HG03159 (cell line): ENCODE measurements around the gene FOXC1.

Experiments used
- ATAC-seq: cut with Tn5 transposase; IDR thresholded peaks from one replicate; pipeline ENCODE4 v1.9.1; 2021; ENCODE audit warnings: mild to moderate bottlenecking, moderate library complexity; ENCODE audit not compliant: unreplicated experiment

FOXC1 gene

DNA sequence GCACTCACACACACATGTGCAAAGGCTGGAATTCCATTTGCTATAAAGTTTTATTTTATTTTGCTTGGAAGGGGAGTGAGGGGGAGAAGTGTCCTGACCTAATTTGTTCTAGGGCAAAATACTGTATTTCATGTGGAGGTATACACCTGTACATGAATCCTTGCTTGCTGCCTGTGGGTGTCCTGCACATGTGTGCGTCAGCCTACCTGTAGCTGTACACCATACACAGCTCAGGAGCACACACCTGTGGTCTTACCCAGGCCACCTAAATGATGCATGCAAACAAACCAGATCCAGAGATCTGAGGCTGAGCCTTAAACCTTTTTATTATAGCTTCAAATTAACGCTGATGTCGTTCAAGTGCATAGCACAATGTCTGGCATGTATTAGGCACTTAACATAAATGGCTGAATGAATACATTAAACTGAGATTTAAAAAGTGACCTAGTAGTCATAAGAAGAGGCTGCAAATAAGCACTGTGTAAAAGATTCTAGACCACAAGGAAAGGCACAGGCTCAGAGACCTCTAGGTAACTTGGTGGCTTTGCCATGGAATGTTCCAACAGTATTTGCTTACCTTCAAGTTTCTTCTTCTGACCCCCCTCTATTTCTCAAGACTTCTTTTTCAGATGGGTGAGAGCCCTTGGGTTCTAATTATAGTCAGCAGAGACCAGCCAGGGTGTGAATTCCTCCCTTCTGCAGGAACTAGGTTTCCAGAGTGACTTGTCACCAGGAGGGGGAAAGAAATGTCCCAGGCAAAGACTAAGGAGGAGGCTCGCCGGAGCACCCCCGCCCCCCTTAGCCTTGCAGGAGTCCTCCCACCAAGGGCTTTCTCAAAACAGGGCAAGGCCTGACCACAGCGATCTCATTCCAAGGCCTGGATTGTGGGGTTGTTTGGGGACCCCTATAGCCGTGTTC is 13.4 kb downstream of the FOXC1 start:
- no peak for ATAC-seq

DNA sequence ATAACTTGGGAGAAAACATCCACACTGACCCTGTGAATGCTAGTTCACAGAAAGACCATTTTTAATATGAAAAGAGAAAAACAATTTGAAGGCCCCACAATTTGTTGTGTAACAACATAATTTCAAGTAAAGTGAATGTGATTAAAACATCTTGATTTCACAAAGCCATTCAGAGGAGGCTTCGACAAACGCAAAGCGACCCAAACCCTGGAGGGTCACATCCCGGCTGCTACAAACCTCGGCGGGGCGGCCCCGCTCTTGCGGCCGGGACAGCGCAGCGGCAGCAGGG is 14.0 kb downstream of the FOXC1 start:
- ATAC-seq: no peak

DNA sequence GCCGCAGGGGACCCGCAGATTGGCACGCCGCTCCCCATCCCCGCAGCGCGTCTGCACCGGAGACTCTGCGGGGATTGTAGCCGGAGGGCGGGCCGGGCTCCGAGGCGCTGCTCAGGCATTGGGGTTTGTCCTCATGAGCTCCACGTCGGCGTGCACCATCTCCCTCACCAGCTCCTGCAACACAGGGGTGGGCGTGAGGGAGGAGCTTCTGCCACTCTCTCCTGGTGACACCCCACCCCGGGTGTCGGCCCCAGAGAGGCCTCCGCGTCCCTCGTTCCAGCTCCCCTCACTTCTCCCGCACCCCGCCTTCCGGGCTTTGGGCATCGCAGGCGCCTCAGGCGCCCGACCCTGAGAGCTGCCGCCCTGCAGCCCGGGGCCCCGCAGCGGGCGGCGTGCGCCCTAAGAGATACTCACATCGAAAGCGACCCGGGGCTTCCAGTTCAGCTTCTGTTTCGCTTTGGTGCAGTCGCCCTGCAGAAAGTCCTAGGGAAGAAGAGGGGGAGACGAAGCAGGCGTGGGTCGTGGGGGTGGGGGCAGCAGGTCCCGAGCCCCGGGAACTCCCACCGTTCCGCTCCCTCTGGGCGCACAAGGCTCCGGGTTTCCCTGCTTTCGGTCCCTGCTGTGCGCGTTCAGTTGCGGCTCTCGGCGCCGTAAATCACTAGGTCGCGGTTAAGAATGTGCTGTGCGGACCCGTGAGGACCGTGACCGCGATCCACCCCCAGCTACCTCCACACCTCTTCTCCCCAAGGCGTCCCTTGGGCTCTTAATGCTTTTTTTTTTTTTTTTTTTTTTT is 14.5 kb downstream of the FOXC1 start:
- ATAC-seq: no peak

DNA sequence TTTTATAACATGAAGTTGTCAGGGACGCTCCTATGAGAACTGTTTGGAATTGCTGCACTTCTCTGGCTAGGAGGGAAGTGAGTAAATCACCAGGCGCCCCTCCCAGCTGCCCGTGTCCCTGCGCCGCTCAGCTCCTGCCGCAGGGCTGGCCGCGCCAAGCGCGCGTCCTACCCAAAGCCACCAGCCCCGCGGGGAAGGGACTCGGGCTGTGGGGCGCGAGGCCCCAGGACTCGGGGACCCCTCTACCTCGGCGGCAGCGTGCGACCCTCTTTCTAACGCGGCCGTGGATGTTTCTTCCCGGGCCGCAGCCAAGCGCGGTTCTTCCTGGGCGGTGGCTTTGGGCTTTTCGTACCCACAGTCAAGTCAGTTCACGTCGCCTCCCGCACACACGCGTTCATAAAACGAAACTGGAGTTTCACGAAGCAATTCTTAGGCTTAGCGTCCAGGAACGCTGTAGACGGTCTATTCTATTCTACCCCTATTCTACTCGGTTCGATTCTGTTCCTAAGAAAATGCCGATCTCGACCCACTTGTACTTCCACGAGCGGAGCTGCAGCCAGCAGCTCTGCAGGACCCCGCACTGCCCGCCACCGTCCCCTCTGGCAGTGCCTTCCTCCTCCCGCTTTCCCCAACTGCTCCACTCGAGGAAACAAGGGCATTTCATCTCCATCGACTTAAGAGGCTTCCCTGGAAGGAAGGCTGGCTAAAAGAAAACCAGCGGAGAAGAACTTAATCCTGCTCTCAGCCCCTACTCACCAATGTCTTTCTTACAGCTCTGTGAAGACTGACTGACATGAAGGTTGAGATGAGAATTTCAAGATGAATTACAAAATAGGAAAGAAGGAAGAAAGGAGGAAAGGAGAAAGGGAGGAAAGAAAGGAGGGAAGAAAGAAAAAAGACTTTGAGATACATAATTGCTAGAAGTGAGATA is 15.4 kb downstream of the FOXC1 start:
- no peak for ATAC-seq

DNA sequence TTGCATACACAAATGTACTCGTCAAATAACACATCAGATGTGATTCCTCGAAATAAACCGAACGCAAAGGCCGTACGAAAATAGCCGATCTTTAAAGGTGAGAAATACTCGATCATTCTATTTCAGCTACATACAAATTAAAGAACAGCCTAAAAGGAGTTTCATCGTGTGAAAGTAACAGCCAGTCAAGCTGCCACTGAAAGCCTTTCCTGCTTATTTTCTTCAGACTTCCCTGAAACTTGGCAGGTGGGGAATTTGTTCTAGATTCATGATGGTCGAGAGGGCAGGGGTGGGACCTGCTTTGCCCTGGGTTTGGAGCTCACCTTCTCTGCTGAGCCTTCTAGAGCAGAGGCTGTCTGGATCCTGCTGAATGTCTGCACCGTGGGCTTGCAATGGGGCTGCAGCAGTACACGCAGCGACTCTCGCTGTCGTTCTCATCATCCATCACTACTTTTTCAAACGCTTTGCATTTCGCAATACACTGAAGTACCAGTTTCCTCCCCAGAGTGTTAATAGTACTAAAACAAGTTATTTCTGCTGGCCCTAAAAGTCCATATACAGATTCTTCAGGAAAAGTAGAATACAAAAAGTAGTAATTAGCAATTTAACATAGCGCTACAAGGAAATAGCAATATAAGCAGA is 16.2 kb downstream of the FOXC1 start:
- ATAC-seq: no peak

DNA sequence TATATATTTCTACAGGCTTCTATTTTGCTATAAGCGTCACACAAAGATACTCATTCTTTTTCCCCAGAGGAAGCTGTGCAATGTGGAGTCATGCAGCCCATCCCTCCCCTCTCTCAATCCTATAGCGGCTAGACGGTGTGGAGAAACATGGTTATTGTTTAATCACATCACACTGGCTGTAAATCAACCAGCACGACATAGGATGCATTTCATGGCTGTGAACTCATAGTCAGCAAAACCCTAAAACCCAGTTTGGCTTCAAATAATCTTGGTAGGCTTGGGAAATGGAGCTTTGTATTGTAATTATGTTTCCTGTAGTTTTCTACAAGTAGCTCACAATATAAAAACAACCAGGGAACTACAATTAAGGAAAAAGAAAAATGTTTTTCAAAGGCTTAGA is 16.8 kb downstream of the FOXC1 start:
- ATAC-seq: no peak

DNA sequence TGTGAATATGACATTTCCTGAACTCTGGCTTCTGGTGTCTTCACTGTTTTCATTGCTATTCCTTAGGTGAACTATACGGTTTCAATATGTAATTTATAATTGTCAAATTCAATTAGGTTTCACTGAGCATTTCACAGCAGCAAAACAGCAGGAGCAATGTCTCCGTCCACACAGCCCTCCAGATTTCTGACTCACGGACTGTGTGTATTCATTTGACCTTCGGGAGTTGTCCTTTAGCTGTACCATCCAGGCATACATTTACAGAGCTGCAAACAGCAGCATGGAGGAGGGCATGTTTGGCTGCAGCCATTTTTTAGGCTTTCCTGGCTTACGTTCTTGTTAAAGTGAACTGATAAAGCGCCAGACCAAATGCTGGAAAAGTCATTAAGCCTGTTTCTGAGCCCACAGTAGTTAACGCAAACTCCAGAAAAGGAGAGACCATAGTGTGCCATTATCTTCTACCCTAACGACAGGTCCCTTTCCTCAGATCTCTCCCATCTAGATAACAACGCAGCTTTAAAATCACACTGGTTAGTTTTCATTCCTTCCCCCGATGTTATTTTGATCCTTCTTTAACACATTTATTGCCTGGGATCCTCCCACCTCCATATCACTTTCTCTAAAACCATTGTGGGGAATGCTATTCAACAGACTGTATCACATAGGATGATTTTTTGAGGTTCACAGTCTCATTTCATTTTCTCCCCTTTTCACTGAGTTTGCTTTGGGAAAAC is 18.3 kb downstream of the FOXC1 start:
- ATAC-seq: no peak

DNA sequence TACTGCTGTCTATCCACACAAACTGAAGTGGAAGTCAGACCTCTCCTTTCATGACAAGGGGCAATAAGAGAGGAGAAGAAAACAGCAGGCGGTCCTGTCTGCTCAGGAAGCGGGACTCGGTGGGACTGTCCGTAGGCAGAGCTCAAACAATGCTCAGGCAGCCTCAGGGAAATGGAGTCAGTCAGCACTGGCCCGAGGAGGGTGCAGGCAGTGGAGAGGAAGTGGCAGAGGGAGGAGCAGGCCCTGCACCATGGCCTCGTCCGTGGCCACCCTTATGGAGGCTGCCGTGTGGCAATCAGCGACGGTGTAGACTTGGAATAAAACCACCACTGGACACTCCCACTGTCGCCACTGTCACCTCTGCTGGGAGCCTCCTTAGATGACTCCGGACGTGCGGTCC is 19.6 kb downstream of the FOXC1 start:
- ATAC-seq: no peak

DNA sequence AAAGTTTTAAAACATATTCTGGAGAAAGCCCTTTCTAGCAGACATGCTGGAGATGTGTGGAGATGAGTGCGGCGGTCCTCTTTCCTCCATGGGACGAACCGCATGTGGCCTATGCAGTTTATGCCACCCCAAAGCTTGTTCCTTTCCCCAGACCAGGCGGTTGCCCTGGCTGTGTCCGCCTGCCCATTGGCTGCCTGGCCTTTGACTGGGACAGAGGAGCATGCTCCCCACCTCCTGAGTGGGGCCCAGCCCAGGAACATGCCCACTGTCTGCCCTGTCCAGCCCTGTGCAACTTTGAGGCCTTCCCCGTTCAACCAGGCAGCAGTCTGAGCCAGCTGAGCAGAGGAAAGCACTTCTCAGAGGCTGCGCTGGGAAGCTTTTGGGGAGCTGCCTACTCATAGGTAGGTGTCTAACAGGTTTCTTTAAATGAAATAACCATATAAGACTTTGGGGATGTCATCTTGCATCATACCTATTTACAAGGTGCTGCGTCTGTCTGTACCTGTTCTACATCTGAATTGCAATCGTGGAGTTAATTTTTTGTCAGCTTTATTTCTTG is 20.6 kb downstream of the FOXC1 start:
- ATAC-seq: no peak

DNA sequence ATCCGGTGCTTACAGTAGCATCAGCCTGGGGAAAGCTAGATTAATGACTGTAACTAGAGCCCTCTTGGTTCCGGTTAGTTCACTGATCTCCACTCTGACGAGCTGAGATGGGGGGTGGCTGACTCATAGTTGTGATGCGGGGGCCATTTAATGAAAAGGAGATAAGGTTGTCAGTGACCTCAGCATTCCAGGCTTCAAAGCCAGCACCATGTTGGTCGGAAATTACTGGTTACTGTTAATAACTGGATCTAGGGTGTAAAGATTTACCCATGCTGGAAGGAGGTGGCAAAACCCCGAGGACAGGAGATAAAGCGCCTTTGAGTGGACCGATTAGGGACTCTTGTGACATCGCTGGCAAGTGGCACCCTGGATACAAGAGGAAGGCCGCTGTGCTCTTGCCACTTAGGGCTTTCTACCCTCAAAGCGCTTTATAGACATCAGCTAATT is 21.1 kb downstream of the FOXC1 start:
- ATAC-seq: no peak

DNA sequence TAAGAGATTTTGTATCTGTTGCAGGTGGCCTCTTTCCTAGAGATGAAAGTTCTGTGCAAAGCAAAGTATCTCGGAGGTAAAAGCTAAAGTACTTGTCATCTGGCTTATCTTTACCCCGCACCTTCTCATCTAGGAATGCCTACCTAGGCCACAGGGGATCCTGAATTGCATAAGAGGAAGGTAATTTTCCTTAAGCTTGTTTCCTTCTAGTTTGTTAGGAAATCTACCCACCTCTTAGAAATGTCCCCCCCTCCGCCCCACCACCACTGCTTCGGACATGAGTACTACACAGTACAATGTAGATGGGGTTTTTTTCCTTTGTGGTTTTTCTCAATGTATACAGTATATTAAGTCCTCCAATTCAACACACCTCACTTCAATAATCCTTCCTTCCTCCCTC is 21.5 kb downstream of the FOXC1 start:
- no peak for ATAC-seq

DNA sequence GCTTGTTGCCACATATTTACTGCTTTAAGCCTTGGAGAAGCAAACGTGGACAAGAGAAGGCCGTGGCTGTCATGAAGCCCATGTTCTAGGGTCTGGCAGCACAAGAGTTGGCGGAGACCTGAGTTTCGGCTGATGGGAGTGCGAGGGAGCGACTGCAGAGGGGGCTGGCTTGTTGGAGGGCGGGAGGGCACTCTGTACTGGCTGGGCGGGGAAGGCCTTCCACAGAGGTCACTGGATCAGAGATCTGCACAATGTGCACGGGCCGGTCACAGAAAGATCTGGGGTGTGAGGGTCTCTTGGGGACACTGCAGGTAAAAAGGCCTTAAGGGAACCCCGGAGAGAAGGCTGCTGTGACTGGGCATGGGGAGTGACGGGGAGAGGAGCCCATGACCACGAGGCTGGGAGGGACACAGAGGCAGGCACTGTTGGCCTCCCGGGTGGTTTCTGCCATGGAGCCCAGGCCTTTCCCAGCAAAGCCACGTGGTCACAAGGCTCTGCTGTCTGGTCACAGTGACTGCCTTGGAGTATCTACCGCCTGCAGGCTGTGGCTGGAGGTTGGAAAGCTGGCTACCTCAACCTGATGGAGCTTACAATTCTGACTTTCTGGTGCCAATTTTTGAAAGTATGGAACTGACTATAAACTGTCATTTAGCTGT is 23.8 kb downstream of the FOXC1 start:
- ATAC-seq: no peak

DNA sequence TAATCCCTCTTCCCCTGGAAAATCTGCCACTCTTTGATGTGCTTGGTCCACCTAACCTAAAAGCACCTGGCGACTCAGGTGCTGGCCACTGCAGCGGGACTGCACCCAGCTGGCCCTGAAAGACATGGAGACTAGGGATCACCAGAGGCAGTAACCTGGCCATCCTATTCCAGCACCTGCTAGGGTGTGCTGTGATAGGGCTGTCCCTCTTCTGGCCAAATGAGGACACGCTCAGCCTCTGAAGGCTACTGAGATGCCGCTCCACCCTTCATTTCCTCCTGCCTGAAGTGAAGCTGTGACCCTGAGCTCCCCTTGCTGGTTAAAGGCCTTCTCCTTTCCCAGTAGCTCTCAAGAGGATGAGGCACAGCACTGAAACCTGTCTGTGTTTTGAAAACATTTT is 24.4 kb downstream of the FOXC1 start:
- no peak for ATAC-seq

DNA sequence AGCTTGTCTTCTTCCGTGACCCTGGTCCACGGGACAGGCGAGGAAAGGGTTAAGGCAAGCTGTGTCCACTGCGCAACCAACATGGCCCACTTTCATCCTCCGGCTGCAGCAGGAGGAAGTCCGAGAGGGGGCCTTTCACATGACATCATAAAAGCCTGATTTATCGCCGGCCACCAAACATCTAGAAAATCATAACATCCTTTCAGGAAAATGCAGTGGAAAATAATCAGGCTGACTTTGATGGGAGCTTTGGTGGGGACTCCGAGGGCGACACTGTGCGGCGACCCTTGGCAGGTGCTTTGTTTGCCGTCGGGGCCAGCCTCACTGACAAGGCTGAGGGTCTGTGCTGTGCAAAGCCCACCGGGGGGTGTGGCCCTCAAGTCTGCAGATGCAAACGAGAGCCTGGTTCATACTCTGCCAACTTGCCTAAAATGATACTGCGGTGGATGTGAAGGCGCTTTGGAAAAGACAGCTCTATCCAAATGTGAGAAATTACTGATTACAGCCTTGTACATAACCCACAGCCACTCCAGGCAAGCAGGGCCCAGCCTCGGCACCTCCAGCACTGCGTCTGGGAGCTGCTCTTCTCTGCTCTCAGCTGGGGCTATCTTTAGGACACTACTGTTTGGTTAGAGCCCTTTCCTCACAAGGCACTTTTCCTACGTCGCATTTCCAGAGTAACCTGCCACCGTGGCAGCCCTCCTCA is 25.7 kb downstream of the FOXC1 start:
- ATAC-seq: no peak

DNA sequence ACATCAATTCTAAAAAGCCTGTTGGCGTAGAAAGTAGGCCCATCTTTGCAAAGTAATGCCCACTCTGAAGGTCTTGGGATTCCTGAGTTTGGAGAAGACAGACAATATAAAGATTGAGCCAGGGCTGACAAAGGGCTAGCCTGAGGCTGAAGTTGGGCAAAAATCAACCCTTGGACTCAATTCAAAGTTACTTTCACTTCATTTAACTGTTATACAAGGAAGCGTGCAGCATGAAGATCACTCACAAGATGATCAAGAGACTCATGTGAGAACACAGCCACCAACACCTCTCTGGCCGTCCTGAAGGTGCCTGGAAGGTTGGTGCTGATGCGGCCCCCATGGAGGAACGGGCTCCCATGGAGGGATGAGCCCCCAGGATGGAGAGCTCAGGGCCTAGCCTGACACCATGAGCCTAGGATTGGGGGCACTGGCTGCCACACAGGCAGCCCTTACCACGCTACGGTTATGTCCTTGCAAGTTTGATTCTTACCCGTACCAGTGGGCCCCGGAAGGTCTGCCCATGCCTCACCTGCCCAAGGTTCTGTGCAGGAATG is 26.6 kb downstream of the FOXC1 start:
- ATAC-seq: no peak

DNA sequence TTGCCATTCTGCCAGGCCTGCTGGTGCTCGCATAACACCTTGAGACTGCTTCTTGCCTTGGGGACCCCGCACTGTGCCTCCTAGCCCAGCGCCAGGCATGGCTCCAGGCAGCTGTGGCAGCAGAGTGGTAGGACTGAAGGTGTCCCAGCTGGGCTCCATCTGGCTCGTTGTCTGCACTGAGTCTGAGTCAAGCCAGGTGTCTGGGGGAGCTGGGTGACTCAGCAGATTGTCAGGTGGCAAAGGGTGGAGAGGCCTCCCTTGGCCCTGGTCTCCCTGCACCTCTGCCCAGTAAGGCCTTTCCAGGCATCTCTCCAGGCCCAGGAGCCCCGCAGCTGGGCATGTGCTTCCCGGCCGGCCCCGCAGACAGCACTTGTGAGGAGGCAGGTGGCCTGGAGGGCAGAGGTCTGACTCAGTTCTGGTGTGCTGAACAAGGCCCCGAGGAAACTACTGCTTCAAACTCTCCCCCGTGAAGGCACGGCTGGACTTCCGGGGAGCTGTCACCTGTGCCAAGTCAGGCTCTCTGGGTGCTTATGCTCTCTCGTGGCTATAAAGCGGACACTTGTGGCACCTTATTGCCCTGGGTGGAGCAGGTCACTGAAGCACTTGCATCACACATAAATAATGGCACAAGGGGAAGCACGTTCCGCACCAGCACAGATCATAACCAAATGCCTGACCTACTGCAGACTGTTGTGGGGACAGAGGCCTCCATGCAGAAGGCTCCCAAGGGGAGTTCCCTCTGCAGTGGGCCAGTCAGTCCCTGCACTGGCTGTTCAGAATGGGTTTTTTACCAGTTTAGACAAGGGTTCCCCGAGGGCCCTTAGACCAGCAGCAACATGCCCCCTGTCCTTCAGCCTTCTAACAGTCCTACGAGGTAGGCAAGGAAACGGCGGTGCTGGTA is 27.5 kb downstream of the FOXC1 start:
- ATAC-seq: no peak

DNA sequence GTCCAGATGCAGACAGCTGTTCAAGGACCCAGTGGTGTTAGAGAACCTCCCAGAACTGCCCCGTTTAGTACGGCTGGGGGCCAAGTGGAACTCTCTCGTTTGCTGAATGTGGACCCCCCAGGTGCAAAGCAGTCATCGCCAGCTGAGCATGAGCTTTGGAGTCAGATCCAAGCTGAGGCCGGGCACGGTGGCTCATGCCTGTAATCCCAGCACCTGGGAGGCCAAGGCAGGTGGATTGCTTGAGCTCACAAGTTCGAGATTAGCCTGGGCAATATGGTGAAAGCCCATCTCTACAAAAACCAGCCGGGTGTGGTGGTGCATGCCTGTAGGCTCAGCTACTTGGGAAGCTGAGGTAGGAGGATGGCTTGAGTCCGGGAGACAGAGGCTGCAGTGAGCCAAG is 29.7 kb downstream of the FOXC1 start:
- no peak for ATAC-seq
